Activated CD8-positive, alpha-beta T cell treated with anti-CD3 and anti-CD28 coated beads for 36 hours (primary cell): ENCODE results near the gene DDX27. TPM values are rescaled to one million over a fixed set of nuclear protein-coding genes. Genes with fewer than 3 reads are reported as not detected.

Source experiments
- ATAC-seq: fragments of 200-7000 bp; cut with Tn5 transposase; one replicate; pipeline ENCODE4 v1.10.0; 2021; ENCODE audit warnings: mild to moderate bottlenecking, moderate library complexity
- CTCF ChIA-PET: fragments of 350-600 bp; sonication (Branson Sonifier 250); formaldehyde crosslinking; loops from one replicate; lab custom pipeline; 2021; ENCODE audit warnings: antibody characterized with exemption; lab: Charles Lee
- POLR2A ChIA-PET: fragments of 350-600 bp; sonication (Branson Sonifier 250); formaldehyde crosslinking; loops from one replicate; lab custom pipeline; 2021; ENCODE audit warnings: antibody characterized with exemption; lab: Charles Lee
- DNase-seq: peaks from one replicate; pipeline ENCODE4 v3.0.0-alpha.2; 2020
- H3K27ac Mint-ChIP-seq: one replicate; pipeline ENCODE4 v1.8.0; 2021; ENCODE audit warnings: mild to moderate bottlenecking, mixed read lengths
- H3K27me3 Mint-ChIP-seq: one replicate; pipeline ENCODE4 v1.8.0; 2021; ENCODE audit warnings: mixed read lengths
- H3K36me3 Mint-ChIP-seq: one replicate; pipeline ENCODE4 v1.8.0; 2021; ENCODE audit warnings: low read depth, mixed read lengths
- H3K4me1 Mint-ChIP-seq: one replicate; pipeline ENCODE4 v1.8.0; 2021; ENCODE audit warnings: low read depth, mixed read lengths
- H3K4me3 Mint-ChIP-seq: one replicate; pipeline ENCODE4 v1.8.0; 2021; ENCODE audit warnings: mild to moderate bottlenecking, moderate library complexity, mixed read lengths
- H3K9me3 Mint-ChIP-seq: one replicate; pipeline ENCODE4 v1.8.0; 2021; ENCODE audit warnings: mixed read lengths
- intact Hi-C: fragments of 100-400 bp; cut with micrococcal nuclease; formaldehyde crosslinking; loops from one replicate; pipeline ENCODE4 v1.10.0; 2022
- total RNA-seq, 2 experiments: library from RNA; stranded (reverse); gene quantifications; one replicate each; pipeline ENCODE4 v1.2.3, GENCODE V29; 2021
- TF ChIP-seq, protein P1 (sequence below): fragments of 200-600 bp; IDR thresholded peaks from one replicate; pipeline ENCODE4 v1.8.0; 2022; ENCODE audit warnings: antibody characterized with exemption, mild to moderate bottlenecking

The DDX27 gene
- total RNA-seq, 2 experiments from 2014 or later = 45.2 to 45.9 TPM

GRCh38 chr20:49259799-49260198 lies 40.6 kb downstream of the DDX27 start:
- H3K4me3 Mint-ChIP-seq = no peak overlapping the region
- H3K27ac Mint-ChIP-seq = peak overlapping the region; percentile 80
- H3K27me3 Mint-ChIP-seq = no peaks in the 10 kb centered on the region
- peaks cover 69% of the 10 kb centered on the region for H3K36me3 Mint-ChIP-seq
- POLR2A ChIA-PET = interaction anchor here (0.8 to 2.3 kb wide), 6 partner anchors 10 to 20 kb away, joined by 3 to 7 read pairs (median 6); no protein-coding TSS in a partner anchor
- peaks cover 23% of the 10 kb centered on the region for H3K4me1 Mint-ChIP-seq
- TF ChIP-seq, protein P1, sequence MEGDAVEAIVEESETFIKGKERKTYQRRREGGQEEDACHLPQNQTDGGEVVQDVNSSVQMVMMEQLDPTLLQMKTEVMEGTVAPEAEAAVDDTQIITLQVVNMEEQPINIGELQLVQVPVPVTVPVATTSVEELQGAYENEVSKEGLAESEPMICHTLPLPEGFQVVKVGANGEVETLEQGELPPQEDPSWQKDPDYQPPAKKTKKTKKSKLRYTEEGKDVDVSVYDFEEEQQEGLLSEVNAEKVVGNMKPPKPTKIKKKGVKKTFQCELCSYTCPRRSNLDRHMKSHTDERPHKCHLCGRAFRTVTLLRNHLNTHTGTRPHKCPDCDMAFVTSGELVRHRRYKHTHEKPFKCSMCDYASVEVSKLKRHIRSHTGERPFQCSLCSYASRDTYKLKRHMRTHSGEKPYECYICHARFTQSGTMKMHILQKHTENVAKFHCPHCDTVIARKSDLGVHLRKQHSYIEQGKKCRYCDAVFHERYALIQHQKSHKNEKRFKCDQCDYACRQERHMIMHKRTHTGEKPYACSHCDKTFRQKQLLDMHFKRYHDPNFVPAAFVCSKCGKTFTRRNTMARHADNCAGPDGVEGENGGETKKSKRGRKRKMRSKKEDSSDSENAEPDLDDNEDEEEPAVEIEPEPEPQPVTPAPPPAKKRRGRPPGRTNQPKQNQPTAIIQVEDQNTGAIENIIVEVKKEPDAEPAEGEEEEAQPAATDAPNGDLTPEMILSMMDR = no peak
- intact Hi-C loops = no loop called here
- ATAC-seq (no peak), DNase-seq (no peak)
- CTCF ChIA-PET = no interaction called here
- H3K9me3 Mint-ChIP-seq = no peaks in the 10 kb centered on the region

- intact Hi-C loops = no loop called here
- Mint-ChIP-seq H3K36me3 (peaks cover 72% of the 10 kb centered on the region), H3K27me3 (no peaks in the 10 kb centered on the region), H3K27ac (peak overlapping the region; percentile 80), H3K9me3 (no peaks in the 10 kb centered on the region), H3K4me1 (peaks cover 24% of the 10 kb centered on the region), H3K4me3 (no peak overlapping the region)
- no peak for ATAC-seq
- POLR2A ChIA-PET = interaction anchor here (0.8 to 2.3 kb wide), 7 partner anchors 9 to 44 kb away, joined by 3 to 7 read pairs (median 5); no protein-coding TSS in a partner anchor
- no peak for DNase-seq
- CTCF ChIA-PET = no interaction called here
- TF ChIP-seq, protein P1 = no peak
These were observed 41.0 kb downstream of the DDX27 start for GRCh38 chr20:49260218-49260617.

DNA sequence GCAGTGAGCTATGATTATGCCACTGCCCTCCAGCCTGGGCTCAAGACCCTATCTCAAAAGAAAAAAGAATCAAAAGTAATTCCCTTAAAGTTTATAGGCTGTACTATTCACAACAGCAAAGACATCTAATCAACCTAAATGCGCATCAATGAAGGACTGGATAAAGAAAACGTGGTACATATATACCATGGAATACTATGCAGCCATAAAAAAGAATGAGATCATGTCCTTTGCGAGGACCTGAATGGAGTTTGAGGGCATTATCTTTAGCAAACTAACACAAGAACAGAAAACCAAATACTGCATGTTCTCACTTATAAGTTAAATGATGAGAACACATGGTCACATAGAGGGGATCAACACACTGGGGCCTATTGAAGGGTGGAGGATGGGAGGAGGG lies 42.0 kb downstream of the DDX27 start:
- intact Hi-C loops = no loop called here
- TF ChIP-seq, protein P1 = no peak
- Mint-ChIP-seq H3K4me3 (no peak overlapping the region), H3K27me3 (no peaks in the 10 kb centered on the region), H3K36me3 (peaks cover 70% of the 10 kb centered on the region), H3K9me3 (no peaks in the 10 kb centered on the region), H3K4me1 (peaks cover 29% of the 10 kb centered on the region), H3K27ac (no peak overlapping the region)
- DNase-seq = no peak
- ChIA-PET CTCF (no interaction called here), POLR2A (interaction anchor here (1.4 to 2.3 kb wide), 3 partner anchors 8 to 43 kb away, joined by 3 to 7 read pairs (median 6); no protein-coding TSS in a partner anchor)
- no peak for ATAC-seq

- no peak for ATAC-seq
- Mint-ChIP-seq H3K9me3 (no peaks in the 10 kb centered on the region), H3K4me1 (peaks cover 38% of the 10 kb centered on the region), H3K27me3 (no peaks in the 10 kb centered on the region), H3K4me3 (no peak overlapping the region), H3K36me3 (peaks cover 65% of the 10 kb centered on the region), H3K27ac (peak overlapping the region; percentile 34)
- intact Hi-C loops = no loop called here
- TF ChIP-seq, protein P1 = no peak
- POLR2A ChIA-PET = interaction anchor here (1.0 to 10.4 kb wide), 6 partner anchors 8 to 96 kb away, joined by 3 to 134 read pairs (median 6); partner anchors contain the start of gene ZNFX1
- CTCF ChIA-PET = interaction anchor here (0.8 to 1.3 kb wide), 4 partner anchors 16 to 129 kb away, joined by 3 to 4 read pairs (median 4); no protein-coding TSS in a partner anchor
- DNase-seq = no peak
These were observed 43.2 kb downstream of the DDX27 start for GRCh38 chr20:49262444-49262843.

DNA sequence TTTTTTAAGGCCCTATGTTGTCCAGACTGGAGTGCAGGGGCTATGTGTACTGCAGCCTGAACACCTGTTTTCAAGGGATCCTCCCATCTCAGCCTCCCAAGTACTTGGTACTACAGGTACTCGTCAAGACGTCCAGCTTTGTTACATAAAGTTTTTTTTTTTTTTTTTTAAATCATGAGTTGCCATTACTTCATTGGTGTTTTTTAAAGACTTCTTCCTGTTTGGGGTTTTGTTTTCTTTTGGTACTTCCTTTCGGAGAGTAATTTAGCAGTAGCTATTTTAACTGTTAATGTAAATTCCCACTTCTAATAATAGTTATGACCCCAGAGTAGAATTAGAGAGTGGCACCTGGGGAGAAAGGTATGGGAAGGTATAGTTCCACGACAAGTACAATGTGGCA lies 48.1 kb downstream of the DDX27 start:
- Mint-ChIP-seq H3K27ac (peak overlapping the region; percentile 86), H3K4me1 (peaks cover 59% of the 10 kb centered on the region), H3K27me3 (no peaks in the 10 kb centered on the region), H3K4me3 (peak overlapping the region; percentile 63), H3K9me3 (peaks cover 9% of the 10 kb centered on the region), H3K36me3 (peaks cover 79% of the 10 kb centered on the region)
- intact Hi-C loops = no loop called here
- TF ChIP-seq, protein P1 = no peak
- ChIA-PET POLR2A (interaction anchor here (1.4 to 10.4 kb wide), 3 partner anchors 13 to 25 kb away, joined by 3 to 134 read pairs (median 12); partner anchors contain the start of gene ZNFX1), CTCF (interaction anchor here (1.6 to 2.1 kb wide), 2 partner anchors 15 to 21 kb away, joined by 4 to 8 read pairs; no protein-coding TSS in a partner anchor)
- ATAC-seq (peak; percentile 17), DNase-seq (no peak)
